Measurements from ENCODE around the gene IQCE.
"Not testable (repeated sequence)": the region's sequence is repeated elsewhere in the genome, so short reads cannot be mapped to it uniquely, and the experiment has no call there.

GRCh38 chr7:2609646-2610045 is 50.9 kb downstream of the IQCE start:
- not testable (repeated sequence) for TF ChIP-seq CTCF (IDR thresholded peaks at IDR 0.05; ENCODE audit: low read depth, low read length, poor library complexity, severe bottlenecking); EZH2phosphoT487 (IDR thresholded peaks at IDR 0.05; ENCODE audit: borderline replicate concordance, low read length)

Data from DOHH2 (cell line).